NCI-H2081 (cell line): Measurements from ENCODE around the gene SP3.
"Not testable (repeated sequence)": the region's sequence is repeated elsewhere in the genome, so short reads cannot be mapped to it uniquely, and the experiment has no call there.

Experiments used
- DNase-seq, 2 experiments: peaks; one replicate each; lab custom pipeline; 2025; lab: John Stamatoyannopoulos, UW

Gene SP3

GRCh38 chr2:173891315-173892037, 73.7 kb downstream of the SP3 start:
- no peak for DNase-seq

DNA sequence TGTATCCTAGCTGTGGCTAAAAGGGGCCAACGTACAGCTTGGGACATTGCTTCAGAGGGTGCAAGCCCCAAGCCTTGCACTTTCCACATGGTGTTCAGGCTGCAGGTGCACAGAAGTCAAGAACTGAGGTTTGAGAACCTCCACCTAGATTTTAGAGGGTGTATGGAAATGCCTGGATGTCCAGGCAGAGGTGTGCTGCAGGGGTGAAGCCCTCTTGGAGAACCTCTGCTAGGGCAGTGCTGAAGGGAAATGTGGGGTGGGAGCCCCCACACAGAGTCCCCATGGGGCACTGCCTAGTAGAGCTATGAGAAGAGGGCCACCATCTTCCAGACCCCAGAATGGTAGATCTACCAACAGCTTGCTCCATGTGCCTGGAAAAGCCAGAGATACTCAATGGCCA, 75.7 kb downstream of the SP3 start:
- DNase-seq = not testable (repeated sequence)

GRCh38 chr2:173886613-173887012, 78.6 kb downstream of the SP3 start:
- no peak for DNase-seq

DNA sequence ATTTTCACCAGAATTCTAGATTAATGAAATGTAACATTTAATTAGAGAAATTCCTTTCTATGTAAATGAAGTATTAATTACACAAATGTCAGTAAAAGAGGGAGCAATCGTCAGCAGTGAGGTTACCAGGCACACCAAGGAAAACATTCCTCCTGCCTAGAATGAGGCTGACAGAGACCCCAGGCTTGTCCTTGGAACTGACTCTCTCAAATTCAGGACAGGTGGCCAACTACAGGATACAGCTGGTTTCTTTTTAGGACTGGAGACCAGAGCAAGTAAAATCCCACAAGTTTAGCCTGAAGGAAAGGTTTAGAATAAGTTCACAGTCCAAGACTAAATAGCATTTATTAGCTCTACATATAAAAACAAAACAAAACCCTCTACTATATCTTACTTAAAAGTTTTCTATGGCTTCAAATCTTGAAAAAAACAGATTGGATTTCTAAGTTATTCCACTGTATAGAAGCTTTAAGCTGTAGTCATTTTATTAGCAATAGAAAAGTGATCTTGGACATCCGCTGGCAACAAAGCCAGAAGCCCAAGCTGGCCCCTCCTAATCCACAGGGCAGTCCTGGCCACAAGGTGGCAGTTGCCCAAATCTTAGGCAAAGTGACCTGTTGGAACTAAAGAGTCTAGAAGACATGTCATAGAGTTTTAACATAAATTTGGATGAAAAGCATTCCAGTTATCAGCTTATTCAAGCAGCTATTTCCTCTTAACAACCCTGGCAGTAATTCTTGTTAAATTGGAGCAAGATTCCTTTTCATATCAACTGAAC, 81.0 kb downstream of the SP3 start:
- DNase-seq = peak in 1 of 2 experiments; percentile 22

DNA sequence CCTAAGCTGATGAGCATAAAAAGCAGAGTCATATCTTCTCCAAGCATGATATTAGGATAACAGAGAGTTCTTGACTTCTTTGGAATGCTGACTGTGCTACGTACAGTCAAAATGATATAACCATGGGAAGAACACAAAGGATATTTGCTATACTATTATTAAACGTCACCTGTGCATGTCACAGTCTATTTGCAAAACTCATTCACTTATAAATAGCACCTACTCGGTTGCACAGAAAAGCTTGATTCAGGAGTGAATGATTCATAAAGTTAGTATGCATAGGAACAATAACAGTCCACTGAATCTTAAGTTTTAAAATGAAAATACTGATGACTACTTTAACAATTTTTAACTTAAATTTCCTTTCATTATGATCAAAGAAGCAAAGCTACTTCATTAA, 83.3 kb downstream of the SP3 start:
- DNase-seq = peak in 1 of 2 experiments; percentile 31

- peak; percentile 60 to 84 for DNase-seq
Observed at GRCh38 chr2:173881461-173881860, 83.7 kb downstream of the SP3 start.

DNA sequence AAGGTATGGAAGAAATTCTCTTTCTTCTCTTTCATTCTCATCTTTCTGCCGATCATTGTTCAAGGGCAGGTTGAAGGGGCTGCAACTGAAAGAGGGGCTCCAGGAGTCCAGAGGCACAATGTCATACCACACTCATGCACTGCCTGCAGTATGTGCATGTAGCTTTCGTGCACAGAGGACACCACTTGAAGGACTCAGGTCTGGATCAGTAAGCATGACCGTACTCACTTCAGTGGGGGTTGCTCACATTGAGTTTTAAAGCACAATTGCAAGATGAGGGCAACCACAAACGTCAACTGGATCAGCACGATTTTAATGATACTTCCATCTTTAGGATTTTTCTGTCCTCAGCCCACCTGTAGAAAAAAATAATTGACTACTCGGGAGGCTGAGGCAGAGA, 84.6 kb downstream of the SP3 start:
- DNase-seq = no peak

DNA sequence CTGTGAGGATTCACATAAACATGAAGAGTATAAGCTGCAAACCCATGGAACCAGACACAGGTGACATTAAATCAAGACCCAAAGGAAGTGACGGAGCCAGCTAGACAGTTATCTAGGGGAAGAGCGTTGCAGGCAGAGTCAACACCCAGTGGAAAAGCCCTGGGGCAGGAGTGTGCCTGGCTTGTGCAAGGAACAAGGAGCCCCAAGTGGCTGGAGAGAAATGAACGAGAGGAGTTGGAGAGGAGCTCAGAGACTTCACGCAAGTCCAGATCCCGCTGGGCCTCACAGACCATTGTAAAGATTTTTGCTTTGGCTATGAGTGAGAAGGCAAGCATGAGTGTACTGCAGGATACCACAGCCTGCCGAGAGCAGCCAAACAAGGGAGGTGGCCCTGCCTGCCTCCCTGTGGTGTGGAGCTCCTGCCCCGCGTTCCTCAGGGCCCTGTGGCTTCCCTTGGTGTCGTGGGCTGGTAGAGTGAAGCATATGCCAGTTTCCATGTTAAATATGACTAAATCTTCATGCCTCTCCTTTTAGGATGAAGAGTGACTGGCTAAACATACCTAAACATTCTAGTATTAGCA, 88.2 kb downstream of the SP3 start:
- DNase-seq = no peak

- no peak for DNase-seq
Observed at GRCh38 chr2:173874894-173875237, 90.3 kb downstream of the SP3 start.

- DNase-seq = no peak
Observed at GRCh38 chr2:173874003-173874893, 90.9 kb downstream of the SP3 start.

DNA sequence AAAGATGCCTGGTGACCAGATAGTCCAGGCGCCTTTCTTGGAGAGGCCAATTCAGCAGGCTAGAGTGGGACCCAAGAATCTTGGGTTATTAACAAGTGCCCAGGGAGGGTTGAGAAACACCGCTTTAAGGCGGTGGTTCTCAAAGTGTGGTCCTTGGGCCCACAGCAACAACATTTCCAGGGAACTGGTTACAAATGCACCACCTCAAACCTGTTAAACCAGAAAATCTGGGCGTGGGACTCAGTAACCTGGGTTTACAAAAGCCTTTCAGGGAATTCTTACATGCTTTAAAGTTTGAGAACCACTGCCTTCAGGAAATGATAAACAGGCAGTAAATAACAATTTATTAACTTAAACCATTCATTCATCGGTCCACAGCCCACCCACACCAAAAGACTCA, 92.5 kb downstream of the SP3 start:
- DNase-seq = no peak

DNA sequence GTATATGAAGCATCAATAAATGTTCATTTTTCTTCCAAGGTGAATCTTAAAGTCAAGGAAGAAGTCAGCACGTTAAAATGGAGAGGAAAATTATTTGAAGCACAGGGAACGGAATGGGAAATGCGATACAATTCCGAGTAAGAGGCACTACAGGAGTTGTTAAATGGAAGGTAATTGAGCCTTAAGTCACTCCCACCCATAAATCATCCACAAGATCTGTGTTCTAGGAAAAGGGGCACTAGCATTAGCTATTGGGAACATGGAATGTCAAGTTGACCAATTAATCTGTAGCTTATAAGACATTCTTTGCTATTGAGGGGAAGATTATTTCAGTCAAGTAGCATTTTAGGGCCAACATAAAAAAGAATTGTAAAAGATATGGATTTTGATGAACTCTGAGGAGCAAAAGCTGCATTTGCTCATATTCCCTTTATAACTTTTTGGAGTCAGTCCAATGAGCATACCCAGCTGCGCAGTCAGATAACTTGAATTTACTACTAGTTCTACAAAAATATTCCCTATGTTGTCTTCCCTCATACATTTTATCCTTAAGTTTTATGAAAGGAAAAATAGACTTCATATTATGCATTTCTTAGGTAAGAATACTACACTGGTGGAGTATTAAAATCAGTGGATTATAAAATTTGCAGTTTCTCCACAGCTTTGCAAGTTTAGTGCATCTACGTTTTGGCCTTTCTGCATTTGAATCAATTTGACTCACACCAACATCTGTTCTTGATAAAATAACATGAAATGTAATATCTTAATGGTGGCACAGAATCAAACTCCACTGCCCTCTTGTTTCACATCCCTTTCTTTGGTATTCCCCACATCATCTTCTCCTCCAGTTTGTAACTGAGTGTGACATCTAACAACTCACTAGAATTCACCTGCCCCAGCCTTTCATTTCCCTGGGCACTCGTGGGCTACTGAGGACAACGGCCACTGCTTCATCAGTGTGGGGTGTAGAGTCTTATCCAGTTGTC, 95.6 kb downstream of the SP3 start:
- DNase-seq = no peak

DNA sequence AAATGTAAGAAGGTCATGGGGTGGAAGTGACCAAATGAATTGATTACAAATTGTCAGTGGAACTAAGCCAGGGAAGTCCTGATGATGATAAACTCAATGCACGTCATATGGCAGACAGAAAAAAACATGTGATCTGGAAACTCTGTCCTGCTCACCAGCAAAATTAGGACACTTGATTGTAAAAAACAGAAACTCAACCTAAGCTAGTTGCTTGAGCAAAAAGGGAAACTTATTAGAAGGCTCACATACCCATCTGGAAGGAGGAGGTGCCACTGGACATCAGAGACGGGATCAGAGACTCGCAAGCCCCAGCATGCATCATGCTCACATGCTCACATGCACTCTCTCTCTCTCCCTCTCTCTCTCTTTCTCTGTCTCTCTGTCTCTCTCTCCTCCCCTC, 96.8 kb downstream of the SP3 start:
- no peak for DNase-seq

DNA sequence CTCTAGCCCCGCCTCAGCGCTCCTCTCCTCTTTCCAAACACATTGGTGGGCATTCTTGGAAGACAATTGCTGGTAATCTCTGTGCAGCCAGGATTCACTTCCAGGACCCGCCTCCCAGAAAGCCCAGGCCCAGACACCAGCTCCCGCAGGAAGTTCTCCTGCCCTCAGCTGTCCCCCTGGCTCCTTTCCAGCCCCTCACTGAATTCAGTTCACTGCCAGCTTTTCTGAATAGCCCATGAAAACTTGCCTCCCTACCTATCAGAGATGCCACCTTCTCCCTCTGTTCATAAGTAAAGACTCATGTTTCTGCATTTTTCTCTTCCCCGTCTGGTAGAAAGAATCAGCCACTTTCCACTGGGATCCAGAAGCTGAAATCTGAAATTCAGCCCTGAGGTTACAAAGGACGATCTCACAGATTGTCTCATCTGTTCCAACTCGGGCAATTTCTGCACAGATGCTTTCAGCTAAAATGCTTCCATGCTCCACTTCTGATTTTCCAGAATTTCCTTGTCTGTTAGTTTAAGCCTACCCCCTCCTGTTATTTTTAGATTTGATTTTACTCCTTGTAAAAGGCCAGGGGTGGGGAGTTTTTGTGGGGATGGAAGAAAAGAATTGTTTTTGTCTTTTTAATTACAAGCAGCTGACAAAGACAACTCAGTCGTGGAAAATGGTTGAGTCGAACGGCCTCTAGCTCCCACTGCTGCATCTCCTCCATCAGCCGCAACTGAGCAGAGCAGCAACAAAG, 98.1 kb downstream of the SP3 start:
- no peak for DNase-seq

- no peak for DNase-seq
Observed at GRCh38 chr2:173865971-173866873, 99.0 kb downstream of the SP3 start.

GRCh38 chr2:173862612-173863217, 102.5 kb downstream of the SP3 start:
- DNase-seq = no peak

- no peak for DNase-seq
Observed at GRCh38 chr2:173860566-173860965, 104.6 kb downstream of the SP3 start.

- DNase-seq = no peak
Observed at GRCh38 chr2:173860082-173860481, 105.1 kb downstream of the SP3 start.

- no peak for DNase-seq
Observed at GRCh38 chr2:173858291-173858731, 106.9 kb downstream of the SP3 start.
